Measurements from ENCODE around the gene LSAMP. TPM values are rescaled to one million over a fixed set of nuclear protein-coding genes. Genes with fewer than 3 reads are reported as not detected.

Gene LSAMP
- polyA plus RNA-seq, 1 of the 3 experiments (the other 2 are of a cell fraction) = 6.6 TPM

- ChIA-PET POLR2A (no interaction called here), CTCF (interaction anchor here (0.8 kb wide), 1 partner anchor 18 kb away, joined by 3 read pairs; no protein-coding TSS in a partner anchor)
- no peak overlapping the region for H3K9ac ChIP-seq
- no peaks in the 10 kb centered on the region for H4K20me1 ChIP-seq (ENCODE audit: insufficient read depth)
- no peaks in the 10 kb centered on the region for H3K36me3 ChIP-seq (replicated peaks in 1 of 2; ENCODE audit: control insufficient read depth in 1 of 2, insufficient read depth in 2 of 2, low read length in 1 of 2)
- TF ChIP-seq TEAD4 (IDR thresholded peaks at IDR 0.05; ENCODE audit: borderline replicate concordance, insufficient read depth) = no peak
- no peak for TF ChIP-seq EP300 (IDR thresholded peaks at IDR 0.05; ENCODE audit: borderline replicate concordance in 1 of 2, low read depth in 1 of 2, low read length in 1 of 2)
- no peak for TF ChIP-seq EZH2phosphoT487 (IDR thresholded peaks at IDR 0.05; ENCODE audit: borderline replicate concordance, low read depth)
- TF ChIP-seq REST (IDR thresholded peaks at IDR 0.05; ENCODE audit: low read depth, low read length) = no peak
- no peak for TF ChIP-seq NRF1 (IDR thresholded peaks at IDR 0.05; ENCODE audit: low read depth, low read length)
- no peak for TF ChIP-seq GABPA (IDR thresholded peaks at IDR 0.05; ENCODE audit: low read depth)
- no peak for TF ChIP-seq RCOR1 (IDR thresholded peaks at IDR 0.05; ENCODE audit: low read length)
- TF ChIP-seq SMC3 (IDR thresholded peaks at IDR 0.05; ENCODE audit: low read depth, low read length) = no peak
- no peaks in the 10 kb centered on the region for H3K9me3 ChIP-seq
- H3K27me3 ChIP-seq (ENCODE audit: insufficient read depth) = no peaks in the 10 kb centered on the region
- no peak overlapping the region for H2AFZ ChIP-seq (ENCODE audit: low read depth)
- 92% methylated on average over 4 of the region's 5 CpGs for WGBS (ENCODE audit: low lambda C conversion rate)
- H3K79me2 ChIP-seq (ENCODE audit: insufficient read depth) = no peaks in the 10 kb centered on the region
- no peaks in the 10 kb centered on the region for H3F3A ChIP-seq (replicated peaks; ENCODE audit: insufficient read depth)
- no peak for DNase-seq
- no peaks in the 10 kb centered on the region for H3K4me1 ChIP-seq (ENCODE audit: control insufficient read depth in 1 of 2, insufficient read depth in 2 of 2, low read depth in 1 of 2, low read length in 1 of 2)
- no peak overlapping the region for H3K4me2 ChIP-seq
- H3K9me2 ChIP-seq = no peaks in the 10 kb centered on the region
- no peak overlapping the region for H3K27ac ChIP-seq (ENCODE audit: low read depth in 2 of 2, low read length in 1 of 2)
- H3K4me3 ChIP-seq (ENCODE audit: low read depth in 2 of 2, low read length in 1 of 2) = no peak overlapping the region
Measured at GRCh38 chr3:116200956-116201690, 244.2 kb downstream of the LSAMP start.

GRCh38 chr3:116199063-116199462 is 246.2 kb downstream of the LSAMP start:
- Histone ChIP-seq H2AFZ (ENCODE audit: low read depth) (no peak overlapping the region), H4K20me1 (ENCODE audit: insufficient read depth) (no peaks in the 10 kb centered on the region), H3K36me3 (replicated peaks in 1 of 2; ENCODE audit: control insufficient read depth in 1 of 2, insufficient read depth in 2 of 2, low read length in 1 of 2) (no peaks in the 10 kb centered on the region), H3K9me3 (no peaks in the 10 kb centered on the region), H3K4me2 (no peak overlapping the region), H3F3A (replicated peaks; ENCODE audit: insufficient read depth) (no peaks in the 10 kb centered on the region), H3K79me2 (ENCODE audit: insufficient read depth) (no peaks in the 10 kb centered on the region), H3K9me2 (no peaks in the 10 kb centered on the region), H3K9ac (no peak overlapping the region), H3K4me3 (ENCODE audit: low read depth in 2 of 2, low read length in 1 of 2) (no peak overlapping the region), H3K27me3 (ENCODE audit: insufficient read depth) (no peaks in the 10 kb centered on the region), H3K27ac (ENCODE audit: low read depth in 2 of 2, low read length in 1 of 2) (no peak overlapping the region), H3K4me1 (ENCODE audit: control insufficient read depth in 1 of 2, insufficient read depth in 2 of 2, low read depth in 1 of 2, low read length in 1 of 2) (no peaks in the 10 kb centered on the region)
- ChIA-PET POLR2A (no interaction called here), CTCF (no interaction called here)
- 88% methylated on average over 2 of the region's 2 CpGs for WGBS (ENCODE audit: low lambda C conversion rate)
- no peak for DNase-seq
- TF ChIP-seq RCOR1 (IDR thresholded peaks at IDR 0.05; ENCODE audit: low read length) = no peak
- TF ChIP-seq EZH2phosphoT487 (IDR thresholded peaks at IDR 0.05; ENCODE audit: borderline replicate concordance, low read depth) = no peak
- no peak for TF ChIP-seq YY1 (IDR thresholded peaks at IDR 0.05; ENCODE audit: low read depth)
- TF ChIP-seq RXRA (IDR thresholded peaks at IDR 0.05; ENCODE audit: borderline replicate concordance, low read depth) = no peak
- TF ChIP-seq REST (IDR thresholded peaks at IDR 0.05; ENCODE audit: low read depth, low read length) = no peak
- no peak for TF ChIP-seq USF2 (IDR thresholded peaks at IDR 0.05; ENCODE audit: borderline replicate concordance, low read depth, low read length)
- no peak for TF ChIP-seq CHD2 (IDR thresholded peaks at IDR 0.05; ENCODE audit: low read length, partially characterized antibody)
- TF ChIP-seq SMC3 (IDR thresholded peaks at IDR 0.05; ENCODE audit: low read depth, low read length) = no peak
- TF ChIP-seq TEAD4 (IDR thresholded peaks at IDR 0.05; ENCODE audit: borderline replicate concordance, insufficient read depth) = no peak
- no peak for TF ChIP-seq ZBTB33 (IDR thresholded peaks at IDR 0.05; ENCODE audit: borderline replicate concordance, low read depth)
- TF ChIP-seq GABPA (IDR thresholded peaks at IDR 0.05; ENCODE audit: low read depth) = no peak
- TF ChIP-seq NFIC (IDR thresholded peaks at IDR 0.05; ENCODE audit: borderline replicate concordance) = no peak

All from SK-N-SH (cell line).